Calu3 (cell line): ENCODE data around the gene CALR. TPM values are rescaled to one million over a fixed set of nuclear protein-coding genes. Genes with fewer than 3 reads are reported as not detected.
"Not testable (repeated sequence)": the region's sequence is repeated elsewhere in the genome, so short reads cannot be mapped to it uniquely, and the experiment has no call there.

Experiments
- BruUV-seq: library from RNA; stranded (reverse); fragments of 400-500 nt; replicated peaks from 2 replicates; lab custom pipeline; 2021; lab: Mats Ljungman, UMichigan
- CTCF ChIA-PET: fragments of 300-600 bp; sonication (Branson Sonifier 250); formaldehyde crosslinking; loops from one replicate; lab custom pipeline; 2022; ENCODE audit warnings: antibody characterized with exemption; lab: Charles Lee
- DNase-seq: peaks from one replicate; pipeline ENCODE4 v3.0.0; 2022
- H3K27ac Mint-ChIP-seq: one replicate; pipeline ENCODE4 v1.8.0; 2022; ENCODE audit warnings: mixed read lengths; ENCODE audit not compliant: unreplicated experiment
- H3K27me3 Mint-ChIP-seq: one replicate; pipeline ENCODE4 v1.8.0; 2022; ENCODE audit warnings: mixed read lengths; ENCODE audit not compliant: unreplicated experiment
- H3K36me3 Mint-ChIP-seq: one replicate; pipeline ENCODE4 v1.8.0; 2022; ENCODE audit warnings: mild to moderate bottlenecking, moderate library complexity, mixed read lengths; ENCODE audit not compliant: insufficient read depth, unreplicated experiment
- H3K4me1 Mint-ChIP-seq: one replicate; pipeline ENCODE4 v1.8.0; 2022; ENCODE audit warnings: mild to moderate bottlenecking, low read depth, mixed read lengths; ENCODE audit not compliant: unreplicated experiment
- H3K4me3 Mint-ChIP-seq: one replicate; pipeline ENCODE4 v1.8.0; 2022; ENCODE audit warnings: mild to moderate bottlenecking, low read depth, moderate library complexity, mixed read lengths; ENCODE audit not compliant: unreplicated experiment
- H3K9me3 Mint-ChIP-seq: one replicate; pipeline ENCODE4 v1.8.0; 2022; ENCODE audit warnings: low read depth, mixed read lengths; ENCODE audit not compliant: unreplicated experiment
- CTCF ChIP-seq: fragments of 200-600 bp; IDR thresholded peaks from one replicate; pipeline ENCODE4 v1.8.0; 2022; ENCODE audit warnings: antibody characterized with exemption; ENCODE audit not compliant: unreplicated experiment
- intact Hi-C: fragments of 100-400 bp; cut with micrococcal nuclease; formaldehyde crosslinking; loops from one replicate; pipeline ENCODE4 v1.10.0; 2022; ENCODE audit not compliant: unreplicated experiment
- total RNA-seq: library from RNA; stranded (reverse); gene quantifications from 2 replicates; pipeline ENCODE4 v1.2.3, GENCODE V29; 2022

The CALR gene
- total RNA-seq, 1 experiment from 2014 or later, result 680 TPM

- intact Hi-C loops, result no loop called here
- no peak for TF ChIP-seq CTCF
- peaks cover 22% of the 10 kb centered on the region for H3K4me1 Mint-ChIP-seq
- no peak for DNase-seq
- BruUV-seq, result TSS peak; percentile 82
- no peaks in the 10 kb centered on the region for H3K27me3 Mint-ChIP-seq
- H3K36me3 Mint-ChIP-seq, result peaks cover 75% of the 10 kb centered on the region
- CTCF ChIA-PET, result no interaction called here
- no peak overlapping the region for H3K4me3 Mint-ChIP-seq
- no peak overlapping the region for H3K27ac Mint-ChIP-seq
- H3K9me3 Mint-ChIP-seq, result no peaks in the 10 kb centered on the region
Measured at GRCh38 chr19:12953138-12953798, 14.9 kb downstream of the CALR start.

DNA sequence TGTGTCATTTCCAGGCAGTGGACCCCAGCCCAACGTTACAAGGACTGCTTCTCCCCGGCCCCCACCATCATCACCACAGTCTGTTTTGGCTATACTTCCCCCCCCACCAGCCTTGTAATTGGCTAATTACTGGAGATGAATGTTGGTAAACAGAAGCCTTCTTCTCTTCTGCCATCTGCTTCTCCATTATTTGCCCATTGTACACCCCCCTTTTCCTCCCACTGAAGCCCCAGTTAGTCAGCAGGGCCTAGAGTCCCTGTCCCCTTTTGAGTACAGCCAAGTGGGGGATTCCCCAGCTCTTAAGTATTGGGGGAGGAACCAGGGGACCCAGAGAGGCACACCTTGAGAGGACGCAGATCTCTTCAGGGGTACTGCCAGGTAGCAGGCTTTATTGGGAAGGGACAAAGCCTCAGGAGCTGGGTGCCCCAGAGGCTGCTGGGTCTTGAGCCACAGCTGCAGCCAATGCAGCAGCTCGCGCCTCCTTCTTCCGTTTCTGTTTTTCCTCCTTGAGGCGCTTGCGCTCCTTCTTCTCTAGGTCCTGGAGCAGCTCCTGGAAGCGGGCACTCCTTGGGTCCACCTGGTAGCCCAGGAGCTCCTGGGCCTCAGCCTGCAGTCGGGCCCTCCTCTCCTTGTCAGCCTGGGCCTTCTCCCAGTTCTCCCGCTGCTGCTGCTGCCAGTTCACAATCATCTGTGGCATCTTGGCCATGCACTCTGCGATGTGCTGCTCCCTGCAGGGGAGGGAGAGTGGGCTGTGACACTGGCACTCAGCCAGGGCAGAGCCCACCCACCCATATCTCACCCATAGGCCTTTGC is 15.6 kb downstream of the CALR start:
- Mint-ChIP-seq H3K4me1 (peaks cover 22% of the 10 kb centered on the region), H3K9me3 (no peaks in the 10 kb centered on the region), H3K27me3 (no peaks in the 10 kb centered on the region), H3K36me3 (peaks cover 72% of the 10 kb centered on the region), H3K27ac (peak overlapping the region; percentile 57), H3K4me3 (no peak overlapping the region)
- no peak for TF ChIP-seq CTCF
- no peak for DNase-seq
- intact Hi-C loops, result no loop called here
- BruUV-seq, result no TSS peak
- CTCF ChIA-PET, result no interaction called here

DNA sequence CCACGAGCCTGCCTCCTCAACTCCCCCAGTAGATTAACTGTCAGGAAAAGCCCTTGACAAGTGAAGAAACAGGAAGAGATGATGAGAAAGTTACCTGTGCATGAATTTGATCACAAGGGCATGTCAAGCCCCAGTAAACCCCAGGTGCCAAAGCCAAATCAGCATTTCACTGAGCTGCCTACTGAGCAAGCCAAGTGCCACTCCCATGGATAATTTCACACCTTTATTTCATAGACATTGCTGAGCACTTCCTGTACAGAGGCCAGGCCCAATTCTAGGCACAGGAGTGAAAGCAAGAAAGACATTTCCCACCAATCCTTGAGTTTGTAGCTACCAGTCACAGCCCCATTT is 16.2 kb downstream of the CALR start:
- intact Hi-C loops, result no loop called here
- Mint-ChIP-seq H3K4me1 (peaks cover 22% of the 10 kb centered on the region), H3K27ac (peak overlapping the region; percentile 57), H3K4me3 (no peak overlapping the region), H3K36me3 (peaks cover 68% of the 10 kb centered on the region), H3K27me3 (no peaks in the 10 kb centered on the region), H3K9me3 (no peaks in the 10 kb centered on the region)
- TF ChIP-seq CTCF, result no peak
- CTCF ChIA-PET, result no interaction called here
- no peak for DNase-seq
- BruUV-seq, result no TSS peak

- H3K9me3 Mint-ChIP-seq, H3K27me3 Mint-ChIP-seq, intact Hi-C loops, H3K27ac Mint-ChIP-seq, BruUV-seq, DNase-seq: not testable (repeated sequence)
- CTCF ChIA-PET, result interaction anchor here (1.4 kb wide), 1 partner anchor 10 kb away, joined by 3 read pairs; no protein-coding TSS in a partner anchor
- H3K36me3 Mint-ChIP-seq, result peaks cover 59% of the 10 kb centered on the region
- peak overlapping the region; percentile 62 for H3K4me3 Mint-ChIP-seq
- H3K4me1 Mint-ChIP-seq, result peaks cover 22% of the 10 kb centered on the region
Measured at GRCh38 chr19:12955575-12955974, 17.2 kb downstream of the CALR start.
